ENCODE measurements around the gene TNS3. TPM values are rescaled to one million over a fixed set of nuclear protein-coding genes. Genes with fewer than 3 reads are reported as not detected.

Gene TNS3
- total and polyA plus RNA-seq, 2 donors (not counting 3 experiments of a cell fraction or from before 2014, with no cell fraction given), result 10.4 to 45.1 TPM

DNA sequence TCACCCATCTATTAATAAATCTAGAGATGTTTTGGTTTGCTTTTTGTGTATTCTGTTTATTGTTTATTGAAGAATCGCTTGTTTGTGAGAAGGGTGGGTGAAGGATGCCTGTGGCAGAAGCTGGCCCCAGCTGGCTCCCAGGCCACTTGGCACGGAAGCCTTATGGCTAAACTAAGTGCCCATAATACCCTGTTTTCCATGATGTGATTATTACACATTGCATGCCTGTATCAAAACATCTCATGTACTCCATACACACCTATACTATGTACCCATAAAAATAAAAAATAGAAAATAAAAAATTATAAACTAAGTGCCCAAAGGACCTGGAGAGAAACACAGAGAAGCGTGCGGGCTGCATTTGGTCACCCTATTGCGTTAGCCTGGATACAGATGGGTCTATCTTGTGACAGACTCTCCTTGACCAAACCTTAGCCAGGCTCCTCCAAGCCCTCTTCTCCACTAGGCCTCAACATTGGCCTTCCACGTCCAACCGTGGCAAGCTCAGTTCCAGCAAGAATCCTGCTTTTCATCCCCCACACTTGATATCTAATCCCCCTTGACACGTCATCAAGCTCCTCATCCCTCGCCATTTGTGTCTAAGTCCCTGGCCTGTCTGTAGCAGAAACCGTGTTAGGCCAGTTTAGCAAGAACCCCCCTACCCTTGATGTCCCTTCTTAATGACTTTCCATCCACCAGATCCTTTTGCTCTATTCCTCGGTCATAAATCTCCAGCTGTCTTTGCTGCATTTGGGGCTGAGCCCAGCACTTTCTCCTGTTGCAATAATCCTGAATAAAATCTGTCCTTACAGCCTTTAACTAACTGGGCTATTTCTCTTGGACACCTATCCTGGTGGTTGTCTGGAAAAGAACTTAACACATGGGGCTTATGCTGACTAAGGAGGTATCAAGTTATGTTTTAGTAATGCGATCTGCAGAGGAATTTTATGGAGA is 245.2 kb downstream of the TNS3 start:
- Histone ChIP-seq H4K20me1 (replicated peaks; ENCODE audit: control insufficient read depth, extremely low read depth, insufficient read depth, low read length) (no peaks in the 10 kb centered on the region), H3K79me2 (ENCODE audit: control insufficient read depth, insufficient read depth, low read length) (no peaks in the 10 kb centered on the region), H3K27ac (ENCODE audit: insufficient read depth, low read depth, low read length) (no peak overlapping the region), H3K4me2 (ENCODE audit: insufficient read depth, low read length) (no peak overlapping the region), H3K4me3 (replicated peaks in 1 of 3; ENCODE audit: insufficient read depth in 1 of 3, low read depth in 1 of 3, low read length in 3 of 3) (no peak overlapping the region), H3K36me3 (ENCODE audit: control insufficient read depth in 2 of 2, extremely low read depth in 1 of 2, insufficient read depth in 2 of 2, low read length in 2 of 2) (no peaks in the 10 kb centered on the region), H3K9ac (replicated peaks; ENCODE audit: extremely low read depth, insufficient read depth, low read length) (no peak overlapping the region), H3K27me3 (ENCODE audit: control insufficient read depth in 2 of 2, insufficient read depth in 2 of 2, low read length in 2 of 2) (no peaks in the 10 kb centered on the region), H3K4me1 (ENCODE audit: control insufficient read depth, extremely low read depth, insufficient read depth, low read length) (no peaks in the 10 kb centered on the region), H3K9me1 (replicated peaks; ENCODE audit: control insufficient read depth, extremely low read depth, insufficient read depth, low read length) (no peaks in the 10 kb centered on the region), H2AFZ (ENCODE audit: low read depth, low read length) (no peak overlapping the region), H3K9me3 (replicated peaks; ENCODE audit: control insufficient read depth, insufficient read depth, low read length) (no peaks in the 10 kb centered on the region)
- POLR2A ChIA-PET, result no interaction called here
- no peak for FAIRE-seq
- DNase-seq (ENCODE audit: low read depth, low spot score), result no peak
- intact Hi-C loops (cut with micrococcal nuclease), result no loop called here
- no TSS peak for BruUV-seq (replicated peaks)
- dilution Hi-C loops (cut with MboI; ENCODE audit: extremely low pct_ligation_motif_present, low sequenced_read_pairs), result no loop called here
- TF ChIP-seq MYC (IDR thresholded peaks at IDR 0.05; ENCODE audit: low read depth, low read length) (no peak), POLR2AphosphoS5 (IDR thresholded peaks at IDR 0.05; ENCODE audit: insufficient read depth, low read depth, low read length) (no peak), FOS (IDR thresholded peaks at IDR 0.05; ENCODE audit: borderline replicate concordance, insufficient read depth, low read length) (no peak), EZH2 (IDR thresholded peaks at IDR 0.05; ENCODE audit: borderline replicate concordance, low read depth, low read length, severe bottlenecking) (no peak), POLR2A (IDR thresholded peaks at IDR 0.05; ENCODE audit: low read depth, low read length) (no peak), JUN (IDR thresholded peaks at IDR 0.05; ENCODE audit: borderline replicate concordance, insufficient read depth, insufficient read length, low read depth) (no peak), GATA2 (IDR thresholded peaks at IDR 0.05; ENCODE audit: insufficient read depth, insufficient read length, low read depth, low read length) (no peak), CTCF (IDR thresholded peaks at IDR 0.05; ENCODE audit: extremely low read depth in 1 of 2, insufficient read depth in 1 of 2, low read depth in 1 of 2, low read length in 2 of 2) (no peak)
- TF ChIP-seq, protein P1, sequence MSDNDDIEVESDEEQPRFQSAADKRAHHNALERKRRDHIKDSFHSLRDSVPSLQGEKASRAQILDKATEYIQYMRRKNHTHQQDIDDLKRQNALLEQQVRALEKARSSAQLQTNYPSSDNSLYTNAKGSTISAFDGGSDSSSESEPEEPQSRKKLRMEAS (IDR thresholded peaks at IDR 0.05; ENCODE audit: insufficient read depth, insufficient read length), result no peak
- CTCF ChIA-PET, result interaction anchor here (1.0 to 4.0 kb wide), 2 partner anchors 10 to 71 kb away, joined by 4 to 18 read pairs; no protein-coding TSS in a partner anchor

All from endothelial cell of umbilical vein (primary cell).